ENCODE results near the gene PNRC1. TPM values are rescaled to one million over a fixed set of nuclear protein-coding genes. Genes with fewer than 3 reads are reported as not detected.
A peak's percentile ranks its signal among the peaks of the same experiment; 100 is the strongest.
"Not testable (repeated sequence)": the region's sequence is repeated elsewhere in the genome, so short reads cannot be mapped to it uniquely, and the experiment has no call there.

Gene PNRC1
- total RNA-seq, 4 donors from 2014 or later, result 189 to 307 (median 245) TPM

GRCh38 chr6:89117211-89118108 is 36.9 kb downstream of the PNRC1 start, which contains the start of gene SRSF12:
TSS of gene SRSF12 (minus strand) at chr6:89118071. CDS start at chr6:89117887, 184 bp downstream.
- H3K9me3 ChIP-seq, result no peaks in the 10 kb centered on the region
- H3K27me3 ChIP-seq, result no peaks in the 10 kb centered on the region
- no peak within 1 kb of the TSS for H3K27ac ChIP-seq
- DNase-seq, result peak; percentile 42 to 45
- intact Hi-C loops (cut with DNase I), result no loop called here
- no peaks in the 10 kb centered on the region for H3K36me3 ChIP-seq
- TF ChIP-seq CTCF (IDR thresholded peaks at IDR 0.05) (peak in 1 of 6 experiments; percentile 12), POLR2A (IDR thresholded peaks at IDR 0.05) (peak in 1 of 2 donors; percentile 14)
- peaks cover 3 to 5% of the 10 kb centered on the region in 2 donors for H3K4me1 ChIP-seq
- WGBS, 2 donors, result 1 to 4% methylated on average over 12 to 15 of the region's 106 CpGs
- peak within 1 kb of the TSS; percentile 59 to 88 (median 62) for H3K4me3 ChIP-seq (replicated peaks in 1 of 3)

- no peak for TF ChIP-seq POLR2A (IDR thresholded peaks at IDR 0.05)
- peak; percentile 27 to 34 for DNase-seq
- Histone ChIP-seq H3K4me1 (peaks cover 3 to 5% of the 10 kb centered on the region in 2 donors), H3K36me3 (no peaks in the 10 kb centered on the region), H3K27ac (no peak overlapping the region), H3K4me3 (replicated peaks in 1 of 3) (no peak overlapping the region), H3K27me3 (no peaks in the 10 kb centered on the region), H3K9me3 (no peaks in the 10 kb centered on the region)
- intact Hi-C loops (cut with DNase I), result no loop called here
- 78 to 84% methylated on average over 8 of the region's 8 CpGs for WGBS, 2 donors
Measured at GRCh38 chr6:89118931-89119330, 38.4 kb downstream of the PNRC1 start.

- no peaks in the 10 kb centered on the region for H3K27me3 ChIP-seq
- 94 to 95% methylated on average over 4 of the region's 4 CpGs for WGBS, 2 donors
- H3K4me3 ChIP-seq (replicated peaks in 1 of 3), result no peak overlapping the region
- TF ChIP-seq CTCF (IDR thresholded peaks at IDR 0.05), result no peak
- TF ChIP-seq POLR2A (IDR thresholded peaks at IDR 0.05), result no peak
- intact Hi-C loops (cut with DNase I), result no loop called here
- no peak for DNase-seq
- no peaks in the 10 kb centered on the region for H3K9me3 ChIP-seq
- H3K4me1 ChIP-seq, result peaks cover 3 to 5% of the 10 kb centered on the region in 2 donors
- H3K27ac ChIP-seq, result no peak overlapping the region
- no peaks in the 10 kb centered on the region for H3K36me3 ChIP-seq
Measured at GRCh38 chr6:89120371-89120770, 39.8 kb downstream of the PNRC1 start.

- TF ChIP-seq CTCF (IDR thresholded peaks at IDR 0.05) (no peak), POLR2A (IDR thresholded peaks at IDR 0.05) (no peak)
- Histone ChIP-seq H3K27ac (no peak overlapping the region), H3K9me3 (no peaks in the 10 kb centered on the region), H3K4me3 (replicated peaks in 1 of 3) (no peak overlapping the region), H3K4me1 (peaks cover 1 to 3% of the 10 kb centered on the region in 2 donors), H3K27me3 (no peaks in the 10 kb centered on the region), H3K36me3 (no peaks in the 10 kb centered on the region)
- intact Hi-C loops (cut with DNase I), result no loop called here
- no peak for DNase-seq
- WGBS, 2 donors, result 88 to 90% methylated on average over 1 of the region's 1 CpG
Measured at GRCh38 chr6:89121934-89122333, 41.4 kb downstream of the PNRC1 start.

GRCh38 chr6:89122625-89123024 is 42.1 kb downstream of the PNRC1 start:
- Histone ChIP-seq H3K9me3 (no peaks in the 10 kb centered on the region), H3K4me3 (replicated peaks in 1 of 3) (no peak overlapping the region), H3K27me3 (no peaks in the 10 kb centered on the region), H3K36me3 (no peaks in the 10 kb centered on the region), H3K27ac (no peak overlapping the region), H3K4me1 (peaks cover 0 to 3% of the 10 kb centered on the region in 2 donors)
- intact Hi-C loops (cut with DNase I), result no loop called here
- no peak for DNase-seq
- TF ChIP-seq CTCF (IDR thresholded peaks at IDR 0.05), result peak in 3 of 6 experiments; percentile 51 to 54 (median 52)
- no peak for TF ChIP-seq POLR2A (IDR thresholded peaks at IDR 0.05)

- H3K4me3 ChIP-seq (replicated peaks in 1 of 3); H3K27ac ChIP-seq; H3K27me3 ChIP-seq; DNase-seq; H3K36me3 ChIP-seq; H3K4me1 ChIP-seq; intact Hi-C loops (cut with DNase I); H3K9me3 ChIP-seq: not testable (repeated sequence)
- WGBS, 2 donors, result 84 to 93% methylated on average over 2 of the region's 2 CpGs
Measured at GRCh38 chr6:89128256-89128671, 47.7 kb downstream of the PNRC1 start.
